Lower leg skin (tissue), 4 donors: ENCODE measurements around the gene APOL2. TPM values are rescaled to one million over a fixed set of nuclear protein-coding genes. Genes with fewer than 3 reads are reported as not detected.
"Not testable (repeated sequence)": the region's sequence is repeated elsewhere in the genome, so short reads cannot be mapped to it uniquely, and the experiment has no call there.

ENCODE experiments used
- DNase-seq, 2 donors: peaks; one replicate each; pipeline ENCODE4 v3.0.0-alpha.2; 2019; ENCODE audit warnings: low spot score in 2 of 2
- H3K4me3 ChIP-seq: fragments of 200-600 bp; sonication (generic); 2 replicates; pipeline ENCODE4 v1.5.1; 2017; ENCODE audit warnings: mild to moderate bottlenecking, low read depth; ENCODE audit not compliant: poor library complexity, severe bottlenecking
- POLR2A ChIP-seq, 2 donors: fragments of 450-650 bp; IDR thresholded peaks; one replicate each; pipeline ENCODE4 v1.6.1; 2016 to 2017; ENCODE audit warnings: antibody characterized with exemption in 2 of 2, mild to moderate bottlenecking in 1 of 2, moderate library complexity in 1 of 2
- WGBS, 2 donors: methylation state at CpG; one replicate each; pipeline ENCODE4 v1.1.5; 2018; 5-methylcytosine and 5-hydroxymethylcytosine counted together
- intact Hi-C: fragments of 100-400 bp; cut with DNase I; formaldehyde crosslinking; loops from one replicate; pipeline ENCODE4 v1.15.0; 2023; ENCODE audit warnings: low total_unique reads
- total RNA-seq, 4 donors: library from RNA; depleted of rRNA; stranded (reverse); fragments of >200 nt; gene quantifications; one replicate each; pipeline ENCODE4 v1.1.0, GENCODE V29; 2016
- TF ChIP-seq, protein P1 (sequence below), 3 donors: fragments of 450-650 bp; IDR thresholded peaks; one replicate each; pipeline ENCODE4 v1.5.1; 2016; ENCODE audit warnings: antibody characterized with exemption in 3 of 3, mild to moderate bottlenecking in 3 of 3, moderate library complexity in 2 of 3

Gene APOL2
- total RNA-seq, 4 donors from 2014 or later, result 14.2 to 24.8 (median 20.0) TPM

DNA sequence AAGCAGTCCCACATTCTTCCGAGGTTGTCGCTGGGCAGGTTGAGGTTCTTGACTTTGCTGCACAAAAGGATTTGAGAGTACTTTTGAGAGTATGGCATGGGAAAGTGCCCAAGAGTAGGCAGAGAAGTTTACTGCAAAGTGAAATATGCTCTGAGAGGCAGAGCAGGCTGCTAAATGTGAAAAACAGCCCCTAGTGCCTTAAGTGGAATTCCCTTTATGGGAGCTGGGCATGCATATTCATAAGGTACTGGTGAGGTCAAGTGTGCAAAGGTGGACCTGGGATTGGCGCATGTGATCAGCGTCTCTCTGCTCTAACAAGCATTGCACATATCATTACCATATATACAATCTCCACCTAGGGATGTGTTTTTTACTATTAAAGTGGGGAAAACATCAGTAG, 25.7 kb downstream of the APOL2 start:
- H3K4me3 ChIP-seq, result no peak overlapping the region
- TF ChIP-seq, protein P1, sequence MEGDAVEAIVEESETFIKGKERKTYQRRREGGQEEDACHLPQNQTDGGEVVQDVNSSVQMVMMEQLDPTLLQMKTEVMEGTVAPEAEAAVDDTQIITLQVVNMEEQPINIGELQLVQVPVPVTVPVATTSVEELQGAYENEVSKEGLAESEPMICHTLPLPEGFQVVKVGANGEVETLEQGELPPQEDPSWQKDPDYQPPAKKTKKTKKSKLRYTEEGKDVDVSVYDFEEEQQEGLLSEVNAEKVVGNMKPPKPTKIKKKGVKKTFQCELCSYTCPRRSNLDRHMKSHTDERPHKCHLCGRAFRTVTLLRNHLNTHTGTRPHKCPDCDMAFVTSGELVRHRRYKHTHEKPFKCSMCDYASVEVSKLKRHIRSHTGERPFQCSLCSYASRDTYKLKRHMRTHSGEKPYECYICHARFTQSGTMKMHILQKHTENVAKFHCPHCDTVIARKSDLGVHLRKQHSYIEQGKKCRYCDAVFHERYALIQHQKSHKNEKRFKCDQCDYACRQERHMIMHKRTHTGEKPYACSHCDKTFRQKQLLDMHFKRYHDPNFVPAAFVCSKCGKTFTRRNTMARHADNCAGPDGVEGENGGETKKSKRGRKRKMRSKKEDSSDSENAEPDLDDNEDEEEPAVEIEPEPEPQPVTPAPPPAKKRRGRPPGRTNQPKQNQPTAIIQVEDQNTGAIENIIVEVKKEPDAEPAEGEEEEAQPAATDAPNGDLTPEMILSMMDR (IDR thresholded peaks at IDR 0.05), result no peak
- TF ChIP-seq POLR2A (IDR thresholded peaks at IDR 0.05), result no peak
- DNase-seq, result no peak
- WGBS, 2 donors, result 93 to 97% methylated on average over 4 of the region's 4 CpGs
- intact Hi-C loops, result no loop called here

DNA sequence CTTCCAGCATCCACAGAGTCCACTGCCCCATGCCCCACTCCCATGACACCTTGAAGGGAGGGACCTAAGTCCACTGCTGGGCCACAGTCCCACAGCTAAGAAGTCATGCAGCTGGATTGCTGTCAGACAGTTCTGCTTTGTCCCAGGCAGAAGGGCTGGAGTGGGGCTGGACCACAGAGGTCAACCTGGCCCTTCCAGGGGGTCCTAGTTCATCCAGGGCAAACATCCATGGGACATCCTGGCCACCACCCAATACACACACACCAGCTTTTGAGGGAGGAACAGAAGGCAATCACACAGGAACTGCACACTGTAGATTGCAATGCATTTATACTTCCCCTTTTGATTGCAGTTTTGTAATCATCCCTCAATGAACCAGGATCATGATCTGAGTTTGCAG, 26.4 kb downstream of the APOL2 start:
- TF ChIP-seq, protein P1 (IDR thresholded peaks at IDR 0.05), result no peak
- H3K4me3 ChIP-seq, result no peak overlapping the region
- intact Hi-C loops, result no loop called here
- DNase-seq, result no peak

DNA sequence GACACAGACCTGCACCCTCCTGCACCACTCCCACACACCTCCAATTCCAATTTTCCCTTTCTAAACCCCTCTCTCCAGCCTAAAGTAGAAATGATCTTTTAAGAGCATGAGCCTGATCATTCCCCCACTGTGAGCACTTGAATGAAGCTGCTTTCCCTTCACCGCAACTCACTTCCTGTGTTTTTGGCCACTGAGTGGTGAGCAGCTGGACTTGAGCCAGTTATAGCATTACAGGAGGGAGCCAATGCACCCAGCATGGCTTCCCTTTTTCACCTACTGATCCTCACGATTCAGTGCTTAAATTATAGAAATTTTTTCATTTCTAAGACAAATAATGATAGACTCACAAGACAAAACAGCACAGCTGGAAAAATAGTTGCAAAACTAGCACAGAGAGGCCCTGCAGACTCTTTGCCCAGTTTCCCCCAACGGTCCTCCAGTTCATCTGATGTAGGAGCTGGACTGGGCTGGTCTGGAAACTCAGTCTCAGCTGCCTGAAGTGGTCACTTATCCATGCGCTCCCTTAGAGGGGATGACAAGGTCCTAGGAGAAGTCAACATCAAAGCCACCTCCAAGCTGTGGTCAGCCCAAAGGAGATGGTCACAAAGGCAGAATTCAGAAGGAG, 28.0 kb downstream of the APOL2 start:
- DNase-seq, result no peak
- 72 to 74% methylated on average over 4 of the region's 4 CpGs for WGBS, 2 donors
- H3K4me3 ChIP-seq, result no peak overlapping the region
- intact Hi-C loops, result no loop called here
- TF ChIP-seq, protein P1 (IDR thresholded peaks at IDR 0.05), result no peak
- no peak for TF ChIP-seq POLR2A (IDR thresholded peaks at IDR 0.05)

DNA sequence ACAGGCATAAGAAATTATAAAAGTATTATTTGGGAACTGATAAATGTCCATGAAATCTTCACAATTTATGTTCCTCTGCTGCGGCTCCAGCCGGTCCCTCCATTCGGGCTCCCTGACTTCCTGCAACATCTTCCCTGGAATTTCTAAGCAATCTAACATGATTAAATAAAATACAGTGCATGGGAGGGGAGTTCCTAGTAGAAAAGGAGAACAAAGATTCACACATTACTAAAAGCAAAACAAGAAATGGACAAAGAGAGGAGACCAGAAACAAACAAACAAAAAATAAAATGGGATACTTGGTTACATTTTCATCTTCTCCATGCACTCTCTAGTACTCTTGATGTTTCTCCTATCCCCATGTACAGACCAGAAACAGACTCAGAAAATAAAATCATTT, 29.1 kb downstream of the APOL2 start:
- DNase-seq, result no peak
- WGBS, 2 donors, result 89 to 90% methylated on average over 3 of the region's 3 CpGs
- no peak for TF ChIP-seq POLR2A (IDR thresholded peaks at IDR 0.05)
- H3K4me3 ChIP-seq, result no peak overlapping the region
- intact Hi-C loops, result no loop called here

DNA sequence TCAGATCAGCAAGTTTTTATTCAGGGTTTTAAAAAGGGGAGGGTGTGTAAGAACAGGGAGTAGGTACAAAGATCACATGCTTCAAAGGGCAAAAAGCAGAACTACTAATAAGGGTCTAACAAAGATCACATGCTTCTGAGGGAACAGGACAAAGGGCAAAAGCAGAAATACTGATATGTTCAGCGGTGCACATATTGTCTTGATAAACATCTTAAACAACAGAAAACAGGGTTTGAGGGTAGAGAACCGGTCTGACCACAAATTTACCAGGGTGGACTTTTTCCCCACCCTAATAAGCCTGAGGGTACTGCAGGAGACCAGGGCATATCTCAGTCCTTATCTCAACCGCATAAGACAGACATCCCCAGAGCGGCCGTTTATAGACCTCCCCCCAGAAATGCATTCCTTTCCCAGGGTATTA, 29.8 kb downstream of the APOL2 start:
- DNase-seq, result not testable (repeated sequence)

DNA sequence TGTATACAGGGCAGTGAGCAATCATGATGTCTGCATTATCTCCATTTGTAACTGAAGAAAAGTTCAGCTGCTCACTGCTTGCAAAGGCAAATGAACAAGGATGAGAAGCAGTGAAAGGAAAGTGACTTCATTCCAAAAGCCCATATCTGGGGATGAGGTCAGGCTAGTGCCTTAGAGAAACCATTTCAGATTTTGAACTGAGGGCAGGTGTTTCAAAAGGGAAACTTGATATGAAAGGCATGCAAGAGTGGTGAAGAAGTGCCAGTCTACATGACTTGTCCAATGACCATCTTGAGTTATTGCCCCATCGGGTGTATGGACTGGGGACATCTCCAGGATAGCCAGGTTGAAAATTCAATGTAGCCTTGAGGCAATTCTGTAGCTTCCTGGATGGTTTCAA, 30.4 kb downstream of the APOL2 start:
- TF ChIP-seq, protein P1 (IDR thresholded peaks at IDR 0.05), result no peak
- no peak for TF ChIP-seq POLR2A (IDR thresholded peaks at IDR 0.05)
- intact Hi-C loops, result no loop called here
- no peak for DNase-seq
- H3K4me3 ChIP-seq, result no peak overlapping the region
- 95 to 100% methylated on average over 1 of the region's 1 CpG for WGBS, 2 donors

More for the DNA sequence above, 29.8 kb downstream of the APOL2 start:
- H3K4me3 ChIP-seq, intact Hi-C loops: not testable (repeated sequence)
- WGBS, 2 donors, result 76 to 81% methylated on average over 5 of the region's 5 CpGs

DNA sequence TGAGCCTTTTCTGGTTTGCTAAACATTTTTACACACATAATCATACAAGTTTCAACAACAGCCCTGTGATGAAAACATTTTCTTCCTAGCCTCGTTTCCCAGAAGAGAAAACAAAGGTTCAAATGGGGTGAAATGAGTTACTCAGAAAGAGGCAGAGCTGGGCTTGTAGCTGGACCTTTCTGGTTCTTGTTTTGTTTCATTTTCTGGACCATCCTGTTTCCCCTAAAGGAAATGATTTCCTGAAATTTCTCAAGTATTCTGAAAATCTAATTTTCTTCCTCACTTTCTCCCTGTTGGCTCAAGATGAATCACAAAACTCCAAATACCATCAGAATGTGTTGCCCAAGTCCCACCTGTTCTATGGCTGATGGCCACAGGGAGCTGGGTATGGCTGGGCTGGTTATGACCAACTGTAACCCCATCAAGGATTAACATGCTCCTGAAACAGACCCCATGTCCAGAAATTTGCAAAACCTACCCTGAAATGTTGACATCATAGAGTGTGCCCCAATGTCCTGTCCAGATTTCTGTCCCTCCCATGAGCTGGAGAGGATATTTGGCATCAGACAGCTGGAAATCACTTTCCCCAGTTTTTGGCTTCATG, 31.1 kb downstream of the APOL2 start:
- 8 to 13% methylated on average over 1 of the region's 1 CpG for WGBS, 2 donors
- TF ChIP-seq POLR2A (IDR thresholded peaks at IDR 0.05), result no peak
- TF ChIP-seq, protein P1 (IDR thresholded peaks at IDR 0.05), result no peak
- H3K4me3 ChIP-seq, result no peak overlapping the region
- intact Hi-C loops, result no loop called here
- no peak for DNase-seq
